WTC11 (cell line): ENCODE measurements around the gene ISM2. TPM values are rescaled to one million over a fixed set of nuclear protein-coding genes. Genes with fewer than 3 reads are reported as not detected.

ENCODE experiments used
- ATAC-seq: fragments of 200-7000 bp; cut with Tn5 transposase; 2 replicates; pipeline ENCODE4 v1.10.0; 2021; ENCODE audit warnings: mild to moderate bottlenecking, moderate library complexity
- CTCF ChIA-PET: fragments of 300-600 bp; sonication (Branson Sonifier 250); formaldehyde crosslinking; loops from one replicate; lab custom pipeline; 2021; ENCODE audit warnings: antibody characterized with exemption; lab: Charles Lee
- POLR2A ChIA-PET: fragments of 350-600 bp; sonication (Branson Sonifier 250); formaldehyde crosslinking; loops from one replicate; lab custom pipeline; 2021; ENCODE audit warnings: antibody characterized with exemption; lab: Charles Lee
- DNase-seq: peaks from one replicate; pipeline ENCODE4 v3.0.0; 2021; ENCODE audit warnings: low spot score
- H3K27ac Mint-ChIP-seq: 2 replicates; pipeline ENCODE4 v1.8.0; 2021; ENCODE audit warnings: mixed read lengths
- H3K27me3 Mint-ChIP-seq: 2 replicates; pipeline ENCODE4 v1.8.0; 2021; ENCODE audit warnings: low read depth, mild to moderate bottlenecking, moderate library complexity, mixed read lengths
- H3K36me3 Mint-ChIP-seq: 2 replicates; pipeline ENCODE4 v1.8.0; 2021; ENCODE audit warnings: mixed read lengths
- H3K4me1 Mint-ChIP-seq: 2 replicates; pipeline ENCODE4 v1.8.0; 2022; ENCODE audit warnings: mixed read lengths
- H3K4me3 Mint-ChIP-seq: 2 replicates; pipeline ENCODE4 v1.8.0; 2021; ENCODE audit warnings: mild to moderate bottlenecking, moderate library complexity, mixed read lengths
- H3K9me3 Mint-ChIP-seq: 2 replicates; pipeline ENCODE4 v1.8.0; 2021; ENCODE audit warnings: mixed read lengths
- ATF2 ChIP-seq: sonication (generic); formaldehyde crosslinking; IDR thresholded peaks from 2 replicates; pipeline ENCODE4 v1.8.1; 2022; ENCODE audit warnings: low read depth, missing genetic modification reagents, borderline replicate concordance
- CDX4 ChIP-seq: fragments of 250-450 bp; sonication (Bioruptor Pico); IDR thresholded peaks from 2 replicates; pipeline ENCODE4 v1.9.0; 2021; ENCODE audit warnings: moderate library complexity, mild to moderate bottlenecking, inconsistent platforms, borderline replicate concordance
- CREB1 ChIP-seq: sonication (generic); formaldehyde crosslinking; IDR thresholded peaks from 2 replicates; pipeline ENCODE4 v1.8.0; 2023; ENCODE audit warnings: mild to moderate bottlenecking, missing genetic modification reagents
- CREM ChIP-seq: sonication (generic); formaldehyde crosslinking; IDR thresholded peaks from 2 replicates; pipeline ENCODE4 v1.8.1; 2022; ENCODE audit warnings: mild to moderate bottlenecking, missing genetic modification reagents, moderate library complexity
- ELF4 ChIP-seq: sonication (generic); formaldehyde crosslinking; IDR thresholded peaks from 2 replicates; pipeline ENCODE4 v1.8.1; 2022; ENCODE audit warnings: low read depth, mild to moderate bottlenecking, moderate library complexity, missing genetic modification reagents
- ETV6 ChIP-seq: sonication (generic); formaldehyde crosslinking; IDR thresholded peaks from 2 replicates; pipeline ENCODE4 v1.8.1; 2022; ENCODE audit warnings: mild to moderate bottlenecking, missing genetic modification reagents
- GABPB1 ChIP-seq: sonication (generic); formaldehyde crosslinking; IDR thresholded peaks from 2 replicates; pipeline ENCODE4 v1.8.1; 2023; ENCODE audit warnings: mild to moderate bottlenecking, missing genetic modification reagents
- GTF2I ChIP-seq: fragments of 250-450 bp; sonication (Bioruptor Pico); conservative IDR thresholded peaks from 2 replicates; pipeline ENCODE4 v1.4.0; 2021; ENCODE audit warnings: mild to moderate bottlenecking
- KAT7 ChIP-seq: sonication (generic); formaldehyde crosslinking; IDR thresholded peaks from 2 replicates; pipeline ENCODE4 v1.8.1; 2023; ENCODE audit warnings: missing genetic modification reagents, mild to moderate bottlenecking, borderline replicate concordance
- NR1H2 ChIP-seq: sonication (generic); formaldehyde crosslinking; IDR thresholded peaks from 2 replicates; pipeline ENCODE4 v1.9.0; 2021; ENCODE audit warnings: mild to moderate bottlenecking, moderate library complexity, missing genetic modification reagents
- NR3C1 ChIP-seq: sonication (generic); formaldehyde crosslinking; conservative IDR thresholded peaks from 2 replicates; pipeline ENCODE4 v1.8.1; 2023; ENCODE audit warnings: low read depth, mild to moderate bottlenecking, missing genetic modification reagents
- TEAD1 ChIP-seq: sonication (generic); formaldehyde crosslinking; IDR thresholded peaks from 2 replicates; pipeline ENCODE4 v1.8.0; 2022; ENCODE audit warnings: mild to moderate bottlenecking, missing genetic modification reagents
- TP53 ChIP-seq: sonication (generic); formaldehyde crosslinking; IDR thresholded peaks from 2 replicates; pipeline ENCODE4 v1.8.1; 2023; ENCODE audit warnings: mild to moderate bottlenecking, missing genetic modification reagents
- USF2 ChIP-seq: sonication (generic); formaldehyde crosslinking; IDR thresholded peaks from 2 replicates; pipeline ENCODE4 v1.8.1; 2023; ENCODE audit warnings: mild to moderate bottlenecking, missing genetic modification reagents, moderate library complexity
- ZBTB43 ChIP-seq: sonication (generic); formaldehyde crosslinking; IDR thresholded peaks from 2 replicates; pipeline ENCODE4 v1.8.1; 2023; ENCODE audit warnings: mild to moderate bottlenecking, missing genetic modification reagents
- ZNF317 ChIP-seq: sonication (generic); formaldehyde crosslinking; IDR thresholded peaks from 2 replicates; pipeline ENCODE4 v1.8.1; 2023; ENCODE audit warnings: low read depth, mild to moderate bottlenecking, moderate library complexity, missing genetic modification reagents, borderline replicate concordance
- total RNA-seq: library from RNA; stranded (reverse); gene quantifications from 3 replicates; pipeline ENCODE4 v1.2.3, GENCODE V29; 2021
- TF ChIP-seq, protein P1 (sequence below): sonication (generic); formaldehyde crosslinking; IDR thresholded peaks from 2 replicates; pipeline ENCODE4 v1.8.0; 2022; ENCODE audit warnings: mild to moderate bottlenecking, missing genetic modification reagents
- TF ChIP-seq, protein P2 (sequence below): fragments of 250-450 bp; sonication (Bioruptor Pico); IDR thresholded peaks from 2 replicates; pipeline ENCODE4 v2.1.2; 2022; ENCODE audit warnings: mild to moderate bottlenecking, moderate library complexity

The ISM2 gene
- total RNA-seq, 1 experiment from 2014 or later: 1.4 TPM

DNA sequence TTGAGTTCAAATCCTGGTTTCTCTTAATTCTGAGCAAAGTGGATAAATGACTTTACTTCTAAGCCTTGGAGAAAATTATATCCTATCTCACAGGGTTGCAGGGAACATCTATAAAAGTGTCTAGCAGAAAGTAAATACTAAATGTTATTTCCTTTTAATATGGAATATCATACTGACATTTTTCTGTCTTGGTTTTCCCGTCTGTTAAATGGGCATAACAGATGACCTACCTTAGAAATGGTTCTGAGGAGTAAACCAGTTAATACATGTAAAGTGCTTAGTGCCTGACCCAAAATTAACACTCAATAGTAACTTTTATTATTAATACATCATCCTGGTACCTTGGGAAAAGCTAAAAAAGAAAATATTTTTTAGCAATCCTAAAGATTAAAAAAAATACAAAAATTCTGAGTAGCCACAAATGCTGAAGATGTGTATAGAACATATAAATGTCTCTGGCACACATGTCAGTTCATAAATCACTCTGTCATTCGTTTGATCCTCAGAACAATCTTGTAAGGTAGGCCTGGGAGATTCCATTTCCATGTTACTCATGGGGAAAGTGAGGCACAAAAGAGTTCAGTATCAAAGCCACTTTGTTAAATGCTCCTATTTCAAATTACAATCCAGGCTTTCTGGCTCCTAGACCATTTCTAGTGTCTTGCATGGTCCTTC is 42.5 kb downstream of the ISM2 start:
- Mint-ChIP-seq H3K4me1 (peaks cover 24% of the 10 kb centered on the region), H3K9me3 (no peaks in the 10 kb centered on the region), H3K27me3 (no peaks in the 10 kb centered on the region), H3K27ac (peak overlapping the region; percentile 97; the same call in 1 of the 2 replicates), H3K36me3 (peaks cover 21% of the 10 kb centered on the region), H3K4me3 (peak overlapping the region; percentile 100)
- DNase-seq (no peak), ATAC-seq (no peak)
- no peak for TF ChIP-seq ZBTB43 (CRISPR knock-in tag)
- TF ChIP-seq TEAD1: no peak
- no peak for TF ChIP-seq CREM
- POLR2A ChIA-PET: no interaction called here
- CTCF ChIA-PET: interaction anchor here (1.8 kb wide), 1 partner anchor 135 kb away, joined by 6 read pairs; the partner anchor contains the start of genes GSTZ1 and POMT2

GRCh38 chr14:77442196-77442595 is 56.4 kb downstream of the ISM2 start:
- Mint-ChIP-seq H3K36me3 (peaks cover 29% of the 10 kb centered on the region), H3K4me1 (no peaks in the 10 kb centered on the region), H3K27ac (no peak overlapping the region), H3K4me3 (no peak overlapping the region), H3K27me3 (no peaks in the 10 kb centered on the region), H3K9me3 (no peaks in the 10 kb centered on the region)
- TF ChIP-seq NR1H2 (CRISPR knock-in tag) (no peak), KAT7 (CRISPR knock-in tag) (no peak), TP53 (CRISPR knock-in tag) (no peak), USF2 (no peak), ATF2 (CRISPR knock-in tag) (no peak), CREB1 (no peak), GABPB1 (CRISPR knock-in tag) (no peak), GTF2I (CRISPR knock-in tag) (no peak), NR3C1 (CRISPR knock-in tag) (no peak), ETV6 (no peak), ZNF317 (CRISPR knock-in tag) (no peak), ELF4 (no peak), CDX4 (CRISPR knock-in tag) (no peak)
- TF ChIP-seq, protein P1, sequence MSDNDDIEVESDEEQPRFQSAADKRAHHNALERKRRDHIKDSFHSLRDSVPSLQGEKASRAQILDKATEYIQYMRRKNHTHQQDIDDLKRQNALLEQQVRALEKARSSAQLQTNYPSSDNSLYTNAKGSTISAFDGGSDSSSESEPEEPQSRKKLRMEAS (CRISPR knock-in tag): no peak
- TF ChIP-seq, protein P2, sequence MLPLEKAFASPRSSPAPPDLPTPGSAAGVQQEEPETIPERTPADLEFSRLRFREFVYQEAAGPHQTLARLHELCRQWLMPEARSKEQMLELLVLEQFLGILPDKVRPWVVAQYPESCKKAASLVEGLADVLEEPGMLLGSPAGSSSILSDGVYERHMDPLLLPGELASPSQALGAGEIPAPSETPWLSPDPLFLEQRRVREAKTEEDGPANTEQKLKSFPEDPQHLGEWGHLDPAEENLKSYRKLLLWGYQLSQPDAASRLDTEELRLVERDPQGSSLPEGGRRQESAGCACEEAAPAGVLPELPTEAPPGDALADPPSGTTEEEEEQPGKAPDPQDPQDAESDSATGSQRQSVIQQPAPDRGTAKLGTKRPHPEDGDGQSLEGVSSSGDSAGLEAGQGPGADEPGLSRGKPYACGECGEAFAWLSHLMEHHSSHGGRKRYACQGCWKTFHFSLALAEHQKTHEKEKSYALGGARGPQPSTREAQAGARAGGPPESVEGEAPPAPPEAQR (CRISPR knock-in tag): no peak
- CTCF ChIA-PET: no interaction called here
- no peak for DNase-seq
- POLR2A ChIA-PET: no interaction called here
- no peak for ATAC-seq
